Activated CD4-positive, alpha-beta T cell treated with anti-CD3 and anti-CD28 coated beads, Interleukin-2, amount 10 ng/mL, durations not matched to agents 24 days and 14 days (primary cell): ENCODE measurements around the gene ZNF285. TPM values are rescaled to one million over a fixed set of nuclear protein-coding genes. Genes with fewer than 3 reads are reported as not detected.
"Not testable (repeated sequence)": the region's sequence is repeated elsewhere in the genome, so short reads cannot be mapped to it uniquely, and the experiment has no call there.

Experiments
- DNase-seq: peaks from one replicate; pipeline ENCODE4 v3.0.0; 2022
- H3K27ac Mint-ChIP-seq: one replicate; pipeline ENCODE4 v1.8.0; 2022; ENCODE audit warnings: mild to moderate bottlenecking, mixed read lengths
- H3K27me3 Mint-ChIP-seq: one replicate; pipeline ENCODE4 v1.8.0; 2022; ENCODE audit warnings: mixed read lengths
- H3K36me3 Mint-ChIP-seq: one replicate; pipeline ENCODE4 v1.8.0; 2022; ENCODE audit warnings: low read depth, mild to moderate bottlenecking, mixed read lengths
- H3K4me1 Mint-ChIP-seq: one replicate; pipeline ENCODE4 v1.8.0; 2021; ENCODE audit warnings: mixed read lengths
- H3K4me3 Mint-ChIP-seq: one replicate; pipeline ENCODE4 v1.8.0; 2022; ENCODE audit warnings: mild to moderate bottlenecking, moderate library complexity, mixed read lengths
- H3K9me3 Mint-ChIP-seq: one replicate; pipeline ENCODE4 v1.8.0; 2021; ENCODE audit warnings: mixed read lengths
- intact Hi-C: fragments of 100-400 bp; cut with micrococcal nuclease; formaldehyde crosslinking; loops from one replicate; pipeline ENCODE4 v1.15.1; 2023
- total RNA-seq: library from RNA; stranded (reverse); gene quantifications from 2 replicates; pipeline ENCODE4 v1.2.3, GENCODE V29; 2022

ZNF285 gene
- not detected in 2 replicates for total RNA-seq

- Mint-ChIP-seq H3K36me3 (peaks cover 4% of the 10 kb centered on the region), H3K27ac (no peak within 1 kb of the TSS), H3K4me3 (peak within 1 kb of the TSS; percentile 77), H3K4me1 (peaks cover 3% of the 10 kb centered on the region), H3K27me3 (no peaks in the 10 kb centered on the region), H3K9me3 (peaks cover 16% of the 10 kb centered on the region)
- peak; percentile 84 for DNase-seq
- intact Hi-C loops: no loop called here
These were observed at the start of gene ZNF285 for GRCh38 chr19:44401139-44402115. Gene ZNF285 (minus strand): TSS chr19:44401608. CDS start chr19:44397213, 4,395 bp downstream.

- Mint-ChIP-seq H3K9me3 (peaks cover 54% of the 10 kb centered on the region), H3K27me3 (no peaks in the 10 kb centered on the region), H3K4me3 (peak within 1 kb of the TSS; percentile 76), H3K4me1 (peaks cover 3% of the 10 kb centered on the region), H3K36me3 (peaks cover 9% of the 10 kb centered on the region), H3K27ac (peak within 1 kb of the TSS; percentile 29)
- intact Hi-C loops: no loop called here
- DNase-seq: peak; percentile 84
These were observed 46.7 kb upstream of the ZNF285 start, which contains the start of gene ZNF229 for GRCh38 chr19:44447916-44448674. Gene ZNF229 (minus strand): TSS chr19:44448472. CDS start chr19:44442847, 5,625 bp downstream.

DNA sequence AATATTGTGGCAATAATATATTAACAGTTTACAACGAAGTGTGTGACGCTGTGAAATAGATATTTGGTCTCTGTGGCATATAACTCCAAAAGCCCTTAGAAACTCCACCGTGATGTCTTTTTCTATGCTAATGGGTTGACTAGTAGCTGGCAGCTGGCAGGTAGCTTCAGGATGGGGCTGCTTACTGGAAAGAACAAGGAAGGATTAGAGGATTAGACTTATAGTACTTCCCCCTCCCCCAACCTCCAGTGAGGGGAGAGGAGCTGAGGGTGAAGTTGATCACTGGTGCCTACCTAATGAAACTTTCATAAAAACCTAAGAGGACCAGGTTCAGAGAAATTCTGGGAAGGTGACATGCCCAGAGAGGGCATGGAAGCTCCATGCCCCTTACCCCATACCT is 37.0 kb upstream of the ZNF285 start:
- H3K27me3 Mint-ChIP-seq: no peaks in the 10 kb centered on the region
- no peaks in the 10 kb centered on the region for H3K4me1 Mint-ChIP-seq
- H3K36me3 Mint-ChIP-seq: no peaks in the 10 kb centered on the region
- peaks cover 47% of the 10 kb centered on the region for H3K9me3 Mint-ChIP-seq
- intact Hi-C loops: no loop called here
- no peak overlapping the region for H3K4me3 Mint-ChIP-seq
- no peak overlapping the region for H3K27ac Mint-ChIP-seq
- DNase-seq: no peak

- intact Hi-C loops: no loop called here
- no peaks in the 10 kb centered on the region for H3K4me1 Mint-ChIP-seq
- H3K9me3 Mint-ChIP-seq: peaks cover 42% of the 10 kb centered on the region
- H3K27ac Mint-ChIP-seq: no peak overlapping the region
- DNase-seq: no peak
- H3K27me3 Mint-ChIP-seq: no peaks in the 10 kb centered on the region
- H3K36me3 Mint-ChIP-seq: no peaks in the 10 kb centered on the region
- no peak overlapping the region for H3K4me3 Mint-ChIP-seq
These were observed 34.0 kb upstream of the ZNF285 start for GRCh38 chr19:44435441-44435840.

DNA sequence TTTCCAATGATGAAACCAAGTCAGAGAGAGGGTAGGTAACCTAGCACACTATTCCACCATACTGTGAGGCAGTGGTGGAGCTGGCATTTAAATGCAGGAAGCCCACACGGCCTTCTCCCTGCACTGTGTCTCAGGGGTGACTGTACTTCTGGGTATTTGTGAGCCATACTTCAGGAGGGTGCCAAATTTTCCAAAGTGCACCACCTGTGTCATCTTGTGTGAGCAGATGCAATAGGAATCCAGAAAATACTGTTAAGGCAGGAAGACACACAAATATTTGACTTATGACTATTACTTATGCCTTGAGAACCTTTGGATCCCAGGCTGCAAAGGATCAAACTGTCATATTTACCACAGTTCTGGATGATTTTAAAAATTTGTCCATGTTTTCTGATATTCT is 29.5 kb upstream of the ZNF285 start:
- Mint-ChIP-seq H3K4me3 (no peak overlapping the region), H3K4me1 (no peaks in the 10 kb centered on the region), H3K9me3 (peaks cover 37% of the 10 kb centered on the region), H3K27ac (no peak overlapping the region), H3K27me3 (no peaks in the 10 kb centered on the region), H3K36me3 (peaks cover 3% of the 10 kb centered on the region)
- intact Hi-C loops: no loop called here
- no peak for DNase-seq

DNA sequence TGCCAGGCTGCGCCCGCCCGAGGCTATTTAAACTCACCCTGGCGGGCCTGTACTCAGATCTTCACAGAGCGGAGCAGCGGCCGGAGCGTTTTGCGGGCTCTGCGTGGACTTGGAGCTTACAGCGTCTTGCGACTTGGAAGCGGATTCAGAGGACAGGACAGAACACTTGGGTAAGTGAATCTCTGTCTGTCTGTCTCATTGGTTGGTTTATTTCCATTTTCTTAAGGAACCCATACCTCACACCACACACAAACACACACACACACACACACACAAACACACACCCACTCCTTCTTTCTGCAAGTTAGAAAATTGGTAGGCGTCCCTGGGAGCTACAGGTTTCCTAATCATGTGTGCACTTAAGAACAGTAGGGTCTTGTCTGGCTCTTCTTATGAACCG is 14.1 kb upstream of the ZNF285 start:
- intact Hi-C loops, H3K27me3 Mint-ChIP-seq, H3K36me3 Mint-ChIP-seq, H3K27ac Mint-ChIP-seq, H3K4me1 Mint-ChIP-seq, DNase-seq, H3K4me3 Mint-ChIP-seq: not testable (repeated sequence)
- peaks cover 24% of the 10 kb centered on the region for H3K9me3 Mint-ChIP-seq

- H3K4me3 Mint-ChIP-seq, H3K27me3 Mint-ChIP-seq, H3K27ac Mint-ChIP-seq, DNase-seq, H3K4me1 Mint-ChIP-seq, H3K36me3 Mint-ChIP-seq, intact Hi-C loops: not testable (repeated sequence)
- peaks cover 50% of the 10 kb centered on the region for H3K9me3 Mint-ChIP-seq
These were observed 12.1 kb downstream of the ZNF285 start for GRCh38 chr19:44389268-44389667.

- peaks cover 31% of the 10 kb centered on the region for H3K9me3 Mint-ChIP-seq
- DNase-seq: no peak
- no peaks in the 10 kb centered on the region for H3K27me3 Mint-ChIP-seq
- intact Hi-C loops: no loop called here
- H3K27ac Mint-ChIP-seq: no peak overlapping the region
- no peaks in the 10 kb centered on the region for H3K4me1 Mint-ChIP-seq
- H3K4me3 Mint-ChIP-seq: no peak overlapping the region
- H3K36me3 Mint-ChIP-seq: no peaks in the 10 kb centered on the region
These were observed 26.6 kb downstream of the ZNF285 start for GRCh38 chr19:44374789-44375188.

GRCh38 chr19:44371815-44372480 is 29.5 kb downstream of the ZNF285 start:
- no peaks in the 10 kb centered on the region for H3K36me3 Mint-ChIP-seq
- H3K27ac Mint-ChIP-seq: no peak overlapping the region
- intact Hi-C loops: no loop called here
- H3K4me3 Mint-ChIP-seq: no peak overlapping the region
- H3K27me3 Mint-ChIP-seq: no peaks in the 10 kb centered on the region
- no peak for DNase-seq
- peaks cover 26% of the 10 kb centered on the region for H3K9me3 Mint-ChIP-seq
- no peaks in the 10 kb centered on the region for H3K4me1 Mint-ChIP-seq

GRCh38 chr19:44367024-44367423 is 34.4 kb downstream of the ZNF285 start:
- H3K36me3 Mint-ChIP-seq: no peaks in the 10 kb centered on the region
- H3K4me3 Mint-ChIP-seq: no peak overlapping the region
- H3K27ac Mint-ChIP-seq: no peak overlapping the region
- H3K27me3 Mint-ChIP-seq: no peaks in the 10 kb centered on the region
- intact Hi-C loops: no loop called here
- H3K4me1 Mint-ChIP-seq: no peaks in the 10 kb centered on the region
- DNase-seq: no peak
- peaks cover 20% of the 10 kb centered on the region for H3K9me3 Mint-ChIP-seq

DNA sequence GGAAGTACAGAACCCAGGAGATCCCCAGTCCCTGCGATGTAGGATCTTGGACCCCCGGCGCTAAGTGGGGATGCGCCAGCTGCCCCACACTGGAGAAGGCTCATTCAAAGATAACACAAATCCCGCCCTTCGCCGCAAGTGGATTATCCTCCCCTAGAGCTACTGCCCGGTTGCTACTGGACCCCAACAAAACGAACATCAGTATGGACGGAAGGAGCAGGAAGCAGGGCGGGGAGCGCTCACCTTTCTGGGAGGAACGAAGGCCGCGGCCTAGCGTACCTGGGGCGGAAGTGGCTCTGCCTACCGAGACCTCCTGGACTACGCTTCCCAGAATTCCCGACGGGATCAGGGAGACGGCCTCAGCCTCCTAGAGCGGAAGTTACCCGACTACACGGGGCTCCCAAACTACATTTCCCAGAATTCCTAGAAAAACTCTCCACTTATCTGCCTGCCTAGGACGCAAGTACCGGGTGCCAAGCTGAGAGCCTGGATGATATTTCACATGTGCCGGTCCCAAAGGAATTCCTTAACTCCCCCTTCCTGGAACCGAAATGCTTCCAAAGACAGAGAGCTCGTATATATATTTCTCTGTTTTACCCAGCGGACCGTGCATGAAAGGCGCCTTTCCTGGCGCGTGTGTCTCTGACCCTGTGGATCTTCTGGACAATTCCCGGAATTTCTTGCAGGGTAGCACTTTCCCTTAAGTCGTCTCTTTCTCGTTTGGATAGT is 44.9 kb downstream of the ZNF285 start, which contains the start of gene ZNF112:
ZNF112 (minus strand) TSS at position 298 of the 729 bp plus-strand sequence. CDS start 16,141 bp downstream, outside the sequence.
- H3K36me3 Mint-ChIP-seq: no peaks in the 10 kb centered on the region
- H3K9me3 Mint-ChIP-seq: peaks cover 44% of the 10 kb centered on the region
- no peak within 1 kb of the TSS for H3K27ac Mint-ChIP-seq
- no peaks in the 10 kb centered on the region for H3K27me3 Mint-ChIP-seq
- intact Hi-C loops: no loop called here
- no peak for DNase-seq
- no peaks in the 10 kb centered on the region for H3K4me1 Mint-ChIP-seq
- H3K4me3 Mint-ChIP-seq: no peak within 1 kb of the TSS

GRCh38 chr19:44346556-44346955 is 54.9 kb downstream of the ZNF285 start:
- Mint-ChIP-seq H3K4me3 (no peak overlapping the region), H3K27ac (no peak overlapping the region), H3K27me3 (no peaks in the 10 kb centered on the region), H3K4me1 (no peaks in the 10 kb centered on the region), H3K36me3 (no peaks in the 10 kb centered on the region), H3K9me3 (peaks cover 18% of the 10 kb centered on the region)
- intact Hi-C loops: no loop called here
- no peak for DNase-seq

DNA sequence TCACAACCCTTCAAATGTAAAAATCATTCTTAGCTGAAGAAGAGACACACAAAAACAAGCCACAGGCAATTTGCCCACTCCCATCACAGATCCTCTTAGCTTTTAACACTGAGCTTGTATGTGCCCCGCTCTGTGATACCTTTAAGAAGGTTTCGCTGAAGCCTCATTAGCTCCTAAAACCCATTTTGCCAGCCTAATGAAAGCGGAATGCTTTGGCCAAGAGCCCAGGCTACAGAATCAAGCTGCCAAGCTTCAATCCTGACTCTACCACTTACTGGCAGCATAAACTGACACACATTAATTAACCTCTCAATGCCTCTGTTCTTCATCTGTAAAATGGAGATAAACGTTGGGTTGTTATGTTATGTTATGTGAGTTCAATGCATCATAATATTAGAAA is 55.4 kb downstream of the ZNF285 start:
- no peak overlapping the region for H3K27ac Mint-ChIP-seq
- intact Hi-C loops: no loop called here
- no peak overlapping the region for H3K4me3 Mint-ChIP-seq
- peaks cover 17% of the 10 kb centered on the region for H3K9me3 Mint-ChIP-seq
- H3K36me3 Mint-ChIP-seq: no peaks in the 10 kb centered on the region
- H3K4me1 Mint-ChIP-seq: no peaks in the 10 kb centered on the region
- H3K27me3 Mint-ChIP-seq: no peaks in the 10 kb centered on the region
- no peak for DNase-seq
